Measurements from ENCODE around the gene SFXN5.

SFXN5 gene

GRCh38 chr2:72994282-72994990 is 77.1 kb downstream of the SFXN5 start:
- Histone ChIP-seq H4K20me1 (peaks cover 0 to 36% (median 0%) of the 10 kb centered on the region in 11 experiments; a peak in 6 of 22 replicates), H3K4me3 (no peak overlapping the region), H3K9me3 (replicated peaks in 1 of 11) (no peaks in the 10 kb centered on the region), H3K4me1 (peaks cover 0 to 36% (median 22%) of the 10 kb centered on the region in 10 experiments; a peak in 14 of 20 replicates), H3K27ac (no peak overlapping the region), H3K9ac (no peak overlapping the region), H3K27me3 (no peaks in the 10 kb centered on the region), H3K36me3 (no peaks in the 10 kb centered on the region; a peak in 1 of 22 replicates), H3K4me2 (peak overlapping the region in 6 of 11 experiments; percentile 4 to 57 (median 24); a peak in 8 of 22 replicates)
- no peak for TF ChIP-seq Cebpa-rat (IDR thresholded peaks at IDR 0.05)

GRCh38 chr2:72993933-72994280 is 77.6 kb downstream of the SFXN5 start:
- Histone ChIP-seq H3K9ac (no peak overlapping the region), H3K36me3 (no peaks in the 10 kb centered on the region; a peak in 1 of 22 replicates), H3K4me2 (no peak overlapping the region), H3K27me3 (no peaks in the 10 kb centered on the region), H4K20me1 (peaks cover 0 to 39% (median 0%) of the 10 kb centered on the region in 11 experiments; a peak in 6 of 22 replicates), H3K27ac (no peak overlapping the region), H3K4me1 (peaks cover 0 to 41% (median 23%) of the 10 kb centered on the region in 10 experiments; a peak in 14 of 20 replicates), H3K4me3 (no peak overlapping the region), H3K9me3 (replicated peaks in 1 of 11) (no peaks in the 10 kb centered on the region)
- no peak for TF ChIP-seq Cebpa-rat (IDR thresholded peaks at IDR 0.05)

GRCh38 chr2:72993147-72993932 is 78.2 kb downstream of the SFXN5 start:
- H4K20me1 ChIP-seq = peaks cover 0 to 42% (median 0%) of the 10 kb centered on the region in 11 experiments; a peak in 6 of 22 replicates
- no peak for TF ChIP-seq Cebpa-rat (IDR thresholded peaks at IDR 0.05)
- peak overlapping the region in 4 of 11 experiments; percentile 32 to 64 (median 45); a peak in 6 of 22 replicates for H3K4me2 ChIP-seq
- no peak overlapping the region for H3K27ac ChIP-seq
- H3K27me3 ChIP-seq = no peaks in the 10 kb centered on the region
- H3K4me3 ChIP-seq = no peak overlapping the region
- no peak overlapping the region for H3K9ac ChIP-seq
- H3K9me3 ChIP-seq (replicated peaks in 1 of 11) = no peaks in the 10 kb centered on the region
- no peaks in the 10 kb centered on the region; a peak in 1 of 22 replicates for H3K36me3 ChIP-seq
- H3K4me1 ChIP-seq = peaks cover 0 to 47% (median 28%) of the 10 kb centered on the region in 10 experiments; a peak in 14 of 20 replicates

- no peak overlapping the region for H3K4me3 ChIP-seq
Observed at GRCh38 chr2:72992734-72993102, 78.8 kb downstream of the SFXN5 start.

GRCh38 chr2:72991980-72992733 is 79.4 kb downstream of the SFXN5 start:
- peaks cover 0 to 42% (median 0%) of the 10 kb centered on the region in 11 experiments; a peak in 6 of 22 replicates for H4K20me1 ChIP-seq
- H3K27me3 ChIP-seq = no peaks in the 10 kb centered on the region
- no peak overlapping the region for H3K27ac ChIP-seq
- no peak for TF ChIP-seq Cebpa-rat (IDR thresholded peaks at IDR 0.05)
- peak overlapping the region in 8 of 11 experiments; percentile 18 to 64 (median 37); a peak in 12 of 22 replicates for H3K4me2 ChIP-seq
- H3K36me3 ChIP-seq = no peaks in the 10 kb centered on the region; a peak in 1 of 22 replicates
- no peaks in the 10 kb centered on the region for H3K9me3 ChIP-seq (replicated peaks in 1 of 11)
- H3K4me1 ChIP-seq = peaks cover 0 to 59% (median 39%) of the 10 kb centered on the region in 10 experiments; a peak in 17 of 20 replicates
- H3K9ac ChIP-seq = 0 out of 22 replicates have a peak overlapping the region, but pooled peaks of 2 of the 11 experiments have one; percentile 5 to 11
- no peak overlapping the region for H3K4me3 ChIP-seq

More at GRCh38 chr2:72992734-72993102, 78.8 kb downstream of the SFXN5 start:
- Histone ChIP-seq H3K4me1 (peaks cover 0 to 53% (median 35%) of the 10 kb centered on the region in 10 experiments; a peak in 17 of 20 replicates), H3K9me3 (replicated peaks in 1 of 11) (no peaks in the 10 kb centered on the region), H3K36me3 (no peaks in the 10 kb centered on the region; a peak in 1 of 22 replicates), H4K20me1 (peaks cover 0 to 42% (median 0%) of the 10 kb centered on the region in 11 experiments; a peak in 6 of 22 replicates), H3K27ac (no peak overlapping the region), H3K9ac (peak overlapping the region in 2 of 11 experiments; percentile 5 to 11; a peak in 1 of 22 replicates), H3K27me3 (no peaks in the 10 kb centered on the region), H3K4me2 (peak overlapping the region in 8 of 11 experiments; percentile 18 to 64 (median 37); a peak in 12 of 22 replicates)
- TF ChIP-seq Cebpa-rat (IDR thresholded peaks at IDR 0.05) = no peak

GRCh38 chr2:72991439-72991725 is 80.1 kb downstream of the SFXN5 start:
- Histone ChIP-seq H4K20me1 (peaks cover 0 to 36% (median 0%) of the 10 kb centered on the region in 11 experiments; a peak in 6 of 22 replicates), H3K4me1 (peaks cover 0 to 65% (median 42%) of the 10 kb centered on the region in 10 experiments; a peak in 17 of 20 replicates), H3K9ac (no peak overlapping the region; a peak in 1 of 22 replicates), H3K27ac (no peak overlapping the region), H3K36me3 (no peaks in the 10 kb centered on the region; a peak in 2 of 22 replicates), H3K27me3 (no peaks in the 10 kb centered on the region), H3K9me3 (replicated peaks in 1 of 11) (no peaks in the 10 kb centered on the region), H3K4me2 (peak overlapping the region in 1 of 11 experiments; percentile 53; a peak in 1 of 22 replicates), H3K4me3 (no peak overlapping the region)
- no peak for TF ChIP-seq Cebpa-rat (IDR thresholded peaks at IDR 0.05)

GRCh38 chr2:72990695-72991438 is 80.6 kb downstream of the SFXN5 start:
- no peaks in the 10 kb centered on the region for H3K27me3 ChIP-seq
- no peak overlapping the region for H3K27ac ChIP-seq
- H3K9ac ChIP-seq = no peak overlapping the region; a peak in 1 of 22 replicates
- H3K4me3 ChIP-seq = no peak overlapping the region
- no peak overlapping the region for H3K4me2 ChIP-seq
- H3K36me3 ChIP-seq = no peaks in the 10 kb centered on the region; a peak in 2 of 22 replicates
- TF ChIP-seq Cebpa-rat (IDR thresholded peaks at IDR 0.05) = no peak
- H3K4me1 ChIP-seq = peaks cover 0 to 69% (median 42%) of the 10 kb centered on the region in 10 experiments; a peak in 17 of 20 replicates
- peaks cover 0 to 36% (median 0%) of the 10 kb centered on the region in 11 experiments; a peak in 6 of 22 replicates for H4K20me1 ChIP-seq
- no peaks in the 10 kb centered on the region for H3K9me3 ChIP-seq (replicated peaks in 1 of 11)
